Natural killer cell (primary cell): ENCODE data around the gene LYRM4. TPM values are rescaled to one million over a fixed set of nuclear protein-coding genes. Genes with fewer than 3 reads are reported as not detected.

Source experiments
- ATAC-seq, 3 donors: fragments of 150-1000 bp in 2 of 3; fragments of 200-7000 bp in 1 of 3; cut with Tn5 transposase; 1 replicate in 1 of 3; 2 replicates in 2 of 3; pipeline ENCODE4 v1.10.0; 2021; ENCODE audit warnings: mild to moderate bottlenecking in 2 of 3, moderate library complexity in 2 of 3
- DNase-seq, 2 donors: peaks; one replicate each; pipeline versions ENCODE4 v3.0.0 to v3.0.0-alpha.2; 2013 to 2021; ENCODE audit warnings: mixed read lengths in 1 of 2
- H3K27ac ChIP-seq: one replicate; pipeline ENCODE4 v1.5.1; 2013; ENCODE audit warnings: mild to moderate bottlenecking, low read length
- H3K27me3 ChIP-seq: one replicate; pipeline ENCODE4 v1.6.1; 2013; ENCODE audit warnings: low read length; ENCODE audit not compliant: control insufficient read depth, insufficient read depth
- H3K36me3 ChIP-seq: one replicate; pipeline ENCODE4 v1.6.1; 2013; ENCODE audit warnings: low read length; ENCODE audit not compliant: control insufficient read depth, insufficient read depth
- H3K4me1 ChIP-seq: one replicate; pipeline ENCODE4 v1.6.1; 2013; ENCODE audit warnings: low read length; ENCODE audit not compliant: control insufficient read depth, insufficient read depth
- H3K4me3 ChIP-seq: one replicate; pipeline ENCODE4 v1.5.1; 2013; ENCODE audit warnings: low read length
- H3K9me3 ChIP-seq: one replicate; pipeline ENCODE4 v1.6.1; 2013; ENCODE audit warnings: low read length; ENCODE audit not compliant: control insufficient read depth, insufficient read depth
- H3K27ac Mint-ChIP-seq, 2 donors: one replicate each; pipeline ENCODE4 v1.8.0; 2022; ENCODE audit warnings: mild to moderate bottlenecking in 2 of 2, mixed read lengths in 2 of 2, moderate library complexity in 1 of 2
- H3K27me3 Mint-ChIP-seq, 2 donors: one replicate each; pipeline ENCODE4 v1.8.0; 2022; ENCODE audit warnings: low read depth in 2 of 2, mixed read lengths in 2 of 2
- H3K36me3 Mint-ChIP-seq: one replicate; pipeline ENCODE4 v1.8.0; 2022; ENCODE audit warnings: mixed read lengths
- H3K4me1 Mint-ChIP-seq, 2 donors: one replicate each; pipeline ENCODE4 v1.8.0; 2022; ENCODE audit warnings: mixed read lengths in 2 of 2
- H3K4me3 Mint-ChIP-seq: one replicate; pipeline ENCODE4 v1.8.0; 2022; ENCODE audit warnings: mild to moderate bottlenecking, moderate library complexity, mixed read lengths
- H3K9me3 Mint-ChIP-seq, 2 donors: one replicate each; pipeline ENCODE4 v1.8.0; 2022; ENCODE audit warnings: mixed read lengths in 2 of 2
- CTCF ChIP-seq: fragments of 200-600 bp; IDR thresholded peaks from one replicate; pipeline ENCODE4 v1.8.0; 2022; ENCODE audit warnings: antibody characterized with exemption
- WGBS: methylation state at CpG from one replicate; pipeline ENCODE4 v1.1.7; 2013; ENCODE audit warnings: missing lambda C conversion rate; ENCODE audit not compliant: insufficient coverage; 5-methylcytosine and 5-hydroxymethylcytosine counted together
- intact Hi-C: fragments of 100-400 bp; cut with micrococcal nuclease; formaldehyde crosslinking; loops from one replicate; pipeline ENCODE4 v1.14.2; 2022
- total RNA-seq, 4 donors: library from RNA; stranded (reverse); fragments of 120-200 nt in 1 of 4; gene quantifications; one replicate each; pipeline versions ENCODE4 v1.2.3 to v1.2.4, GENCODE V29; 2013 to 2022

Gene LYRM4
- total RNA-seq, 3 donors from 2014 or later (not counting 1 experiment from before 2014, with no cell fraction given), result 9.1 to 11.4 (median 11.1) TPM

DNA sequence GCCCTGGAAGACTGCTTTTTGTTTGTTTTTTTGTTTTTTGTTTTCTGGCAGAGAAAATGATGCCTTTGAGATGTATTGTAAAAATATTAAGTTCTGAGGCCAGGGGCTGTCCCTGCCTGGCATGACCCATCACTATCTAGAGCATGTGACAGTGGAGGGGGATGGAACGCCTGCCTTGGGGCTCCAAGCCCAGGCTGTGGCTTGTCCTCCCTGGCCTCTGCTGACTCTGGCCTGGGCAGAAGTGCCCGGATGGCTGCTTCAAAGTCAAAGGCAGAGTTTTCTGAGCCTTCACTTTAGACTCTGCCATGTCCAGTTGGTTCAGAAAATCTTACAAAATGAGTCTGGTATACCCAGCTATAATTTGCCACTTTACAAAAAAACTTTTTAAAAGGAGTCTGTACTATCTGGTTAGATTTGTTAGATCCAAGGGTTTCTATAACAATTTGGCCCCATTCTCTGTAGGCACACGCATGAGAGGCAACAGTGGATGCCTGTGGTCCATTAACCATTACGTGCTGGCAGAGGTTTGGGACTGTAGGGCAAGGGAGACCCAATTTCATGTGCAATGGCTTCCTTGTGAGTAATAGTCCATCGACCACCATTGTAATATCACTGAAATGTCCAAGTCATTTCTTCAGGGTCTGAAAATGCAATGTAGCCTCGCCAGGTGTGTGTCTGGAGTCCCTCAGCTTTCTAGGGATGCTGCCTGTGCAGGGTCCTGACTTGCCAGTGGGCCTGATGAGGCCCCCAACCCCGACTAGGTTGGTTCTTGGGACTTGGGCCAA lies 167.3 kb downstream of the LYRM4 start:
- H3K9me3 Mint-ChIP-seq, result no peaks in the 10 kb centered on the region
- no peak overlapping the region for H3K4me3 ChIP-seq
- intact Hi-C loops, result no loop called here
- DNase-seq (no peak), ATAC-seq (no peak)
- H3K36me3 Mint-ChIP-seq, result no peaks in the 10 kb centered on the region
- H3K36me3 ChIP-seq, result no peaks in the 10 kb centered on the region
- H3K4me3 Mint-ChIP-seq, result no peak overlapping the region
- H3K4me1 ChIP-seq, result no peaks in the 10 kb centered on the region
- peaks cover 0 to 9% of the 10 kb centered on the region in 2 donors for H3K27me3 Mint-ChIP-seq
- H3K9me3 ChIP-seq, result no peaks in the 10 kb centered on the region
- H3K27ac Mint-ChIP-seq, result no peak overlapping the region
- H3K27ac ChIP-seq, result no peak overlapping the region
- H3K4me1 Mint-ChIP-seq, result no peaks in the 10 kb centered on the region
- TF ChIP-seq CTCF, result no peak
- WGBS, result 83% methylated on average over 7 of the region's 7 CpGs
- no peaks in the 10 kb centered on the region for H3K27me3 ChIP-seq

- Histone ChIP-seq H3K4me1 (peaks cover 1% of the 10 kb centered on the region), H3K4me3 (no peak overlapping the region), H3K9me3 (no peaks in the 10 kb centered on the region), H3K27me3 (no peaks in the 10 kb centered on the region), H3K36me3 (no peaks in the 10 kb centered on the region), H3K27ac (no peak overlapping the region)
- Mint-ChIP-seq H3K4me3 (no peak overlapping the region), H3K9me3 (no peaks in the 10 kb centered on the region), H3K4me1 (no peaks in the 10 kb centered on the region), H3K27ac (no peak overlapping the region), H3K36me3 (no peaks in the 10 kb centered on the region), H3K27me3 (peaks cover 7 to 13% of the 10 kb centered on the region in 2 donors)
- intact Hi-C loops, result no loop called here
- no peak for TF ChIP-seq CTCF
- DNase-seq (no peak), ATAC-seq (no peak)
- 78% methylated on average over 9 of the region's 10 CpGs for WGBS
Measured at GRCh38 chr6:5091210-5092069, 169.3 kb downstream of the LYRM4 start.

GRCh38 chr6:5090603-5091002 lies 170.1 kb downstream of the LYRM4 start:
- ATAC-seq, result no peak
- DNase-seq, result no peak
- no peaks in the 10 kb centered on the region for H3K9me3 Mint-ChIP-seq
- Histone ChIP-seq H3K36me3 (no peaks in the 10 kb centered on the region), H3K4me1 (peaks cover 6% of the 10 kb centered on the region), H3K9me3 (no peaks in the 10 kb centered on the region), H3K4me3 (no peak overlapping the region), H3K27me3 (peaks cover 4% of the 10 kb centered on the region), H3K27ac (no peak overlapping the region)
- no peak overlapping the region for H3K27ac Mint-ChIP-seq
- intact Hi-C loops, result no loop called here
- no peak for TF ChIP-seq CTCF
- WGBS, result 73% methylated on average over 7 of the region's 7 CpGs
- H3K27me3 Mint-ChIP-seq, result peaks cover 7 to 16% of the 10 kb centered on the region in 2 donors
- no peaks in the 10 kb centered on the region for H3K36me3 Mint-ChIP-seq
- H3K4me3 Mint-ChIP-seq, result no peak overlapping the region
- no peaks in the 10 kb centered on the region for H3K4me1 Mint-ChIP-seq
